B cell (primary cell): ENCODE measurements around the gene TIMM44. TPM values are rescaled to one million over a fixed set of nuclear protein-coding genes. Genes with fewer than 3 reads are reported as not detected.

Source experiments
- ATAC-seq: fragments of 200-7000 bp; cut with Tn5 transposase; one replicate; pipeline ENCODE4 v1.10.0; 2021; ENCODE audit warnings: low read depth, mild to moderate bottlenecking, moderate number of reproducible peaks, moderate library complexity
- CTCF ChIA-PET: fragments of 350-600 bp; sonication (Branson Sonifier 250); formaldehyde crosslinking; loops from one replicate; lab custom pipeline; 2021; ENCODE audit warnings: antibody characterized with exemption, inconsistent platforms; lab: Charles Lee
- POLR2A ChIA-PET: fragments of 350-600 bp; sonication (Branson Sonifier 250); formaldehyde crosslinking; loops from one replicate; lab custom pipeline; 2021; ENCODE audit warnings: antibody characterized with exemption; lab: Charles Lee
- DNase-seq: peaks from one replicate; pipeline ENCODE4 v3.0.0; 2013
- H2AFZ ChIP-seq: 2 replicates; pipeline ENCODE4 v1.6.1; 2012; ENCODE audit warnings: mild to moderate bottlenecking, low read depth, low read length; ENCODE audit not compliant: insufficient read depth, poor library complexity, severe bottlenecking
- H3K27ac ChIP-seq, 2 donors: 1 replicate in 1 of 2; 2 replicates in 1 of 2; pipeline ENCODE4 v1.5.1; 2012 to 2013; ENCODE audit warnings: low read length in 2 of 2, mild to moderate bottlenecking in 2 of 2, moderate library complexity in 1 of 2
- H3K27me3 ChIP-seq, 4 experiments: fragments of 200-600 bp in 1 of 4; sonication (generic) in 1 of 4; replicated peaks in 1 of 4; 1 replicate in 2 of 4; 2 replicates in 2 of 4; pipeline versions ENCODE4 v1.6.1 to v1.7.0; 2013 to 2016; ENCODE audit warnings: low read length in 3 of 4, mild to moderate bottlenecking in 2 of 4, mixed read lengths in 1 of 4, moderate library complexity in 1 of 4; ENCODE audit not compliant: insufficient read depth in 4 of 4, control insufficient read depth in 3 of 4; ENCODE audit errors: control extremely low read depth in 1 of 4
- H3K36me3 ChIP-seq, 2 experiments: replicated peaks in 1 of 2; 1 replicate in 1 of 2; 2 replicates in 1 of 2; pipeline versions ENCODE4 v1.6.1 to v1.7.1; 2013; ENCODE audit warnings: low read length in 1 of 2; ENCODE audit not compliant: insufficient read depth in 2 of 2, control insufficient read depth in 1 of 2; ENCODE audit errors: control extremely low read depth in 1 of 2, extremely low read depth in 1 of 2
- H3K4me1 ChIP-seq, 2 donors: fragments of 200-600 bp in 1 of 2; sonication (generic) in 1 of 2; 1 replicate in 1 of 2; 2 replicates in 1 of 2; pipeline versions ENCODE4 v1.5.1 to v1.6.1; 2013 to 2017; ENCODE audit warnings: low read length in 2 of 2; ENCODE audit not compliant: control insufficient read depth in 2 of 2, insufficient read depth in 2 of 2
- H3K4me2 ChIP-seq: replicated peaks from 2 replicates; pipeline ENCODE3; 2012; ENCODE audit warnings: mild to moderate bottlenecking, low read depth, low read length; ENCODE audit not compliant: poor library complexity, severe bottlenecking
- H3K4me3 ChIP-seq, 5 experiments: fragments of 200-600 bp in 1 of 5; sonication (generic) in 1 of 5; 1 replicate in 3 of 5; 2 replicates in 2 of 5; pipeline versions ENCODE4 v1.5.1 to v1.7.0; 2011 to 2016; ENCODE audit warnings: low read length in 4 of 5, mild to moderate bottlenecking in 4 of 5, low read depth in 2 of 5, control low read depth in 1 of 5, moderate library complexity in 1 of 5; ENCODE audit not compliant: insufficient read depth in 1 of 5; ENCODE audit errors: control extremely low read depth in 1 of 5, extremely low read depth in 1 of 5
- H3K79me2 ChIP-seq: fragments of 200-600 bp; sonication (generic); one replicate; pipeline ENCODE4 v1.6.0; 2016; ENCODE audit warnings: low read length; ENCODE audit not compliant: control insufficient read depth, insufficient read depth
- H3K9ac ChIP-seq: fragments of 200-600 bp; sonication (generic); 2 replicates; pipeline ENCODE4 v1.6.1; 2017; ENCODE audit warnings: mild to moderate bottlenecking, low read length, moderate library complexity
- H3K9me3 ChIP-seq, 3 donors: one replicate each; pipeline versions ENCODE4 v1.6.1 to v1.7.1; 2013; ENCODE audit warnings: low read length in 2 of 3; ENCODE audit not compliant: control insufficient read depth in 2 of 3, insufficient read depth in 1 of 3; ENCODE audit errors: control extremely low read depth in 1 of 3
- H4K20me1 ChIP-seq: 2 replicates; pipeline ENCODE4 v1.6.0; 2012; ENCODE audit warnings: mild to moderate bottlenecking, low read length; ENCODE audit not compliant: insufficient read depth, control insufficient read depth, poor library complexity, severe bottlenecking
- H3K27ac Mint-ChIP-seq: one replicate; pipeline ENCODE4 v1.8.0; 2021; ENCODE audit warnings: mixed read lengths
- H3K27me3 Mint-ChIP-seq: one replicate; pipeline ENCODE4 v1.8.0; 2021; ENCODE audit warnings: mixed read lengths
- H3K4me1 Mint-ChIP-seq: one replicate; pipeline ENCODE4 v1.8.0; 2021; ENCODE audit warnings: mixed read lengths
- H3K4me3 Mint-ChIP-seq: one replicate; pipeline ENCODE4 v1.8.0; 2021; ENCODE audit warnings: mixed read lengths
- H3K9me3 Mint-ChIP-seq: one replicate; pipeline ENCODE4 v1.8.0; 2022; ENCODE audit warnings: mixed read lengths; ENCODE audit not compliant: insufficient read depth
- EZH2 ChIP-seq: IDR thresholded peaks from 2 replicates; pipeline ENCODE4 v1.6.1; 2012; ENCODE audit warnings: borderline replicate concordance, low read depth, mild to moderate bottlenecking, moderate library complexity, low read length; ENCODE audit not compliant: insufficient read depth, poor library complexity, severe bottlenecking
- WGBS: methylation state at CpG from one replicate; pipeline ENCODE4 v1.1.5; 2013; ENCODE audit warnings: missing lambda C conversion rate; ENCODE audit not compliant: insufficient coverage; 5-methylcytosine and 5-hydroxymethylcytosine counted together
- intact Hi-C: fragments of 100-400 bp; cut with micrococcal nuclease; formaldehyde crosslinking; loops from one replicate; pipeline ENCODE4 v1.10.0; 2022
- polyA plus RNA-seq: library from polyadenylated mRNA; depleted of rRNA; stranded (reverse); fragments of >200 nt; gene quantifications from 2 replicates; pipeline ENCODE4 v1.2.3, GENCODE V29; 2012
- total RNA-seq, 2 donors: library from RNA; stranded (reverse); fragments of 120-200 nt in 1 of 2; gene quantifications; 1 replicate in 1 of 2; 2 replicates in 1 of 2; pipeline versions ENCODE4 v1.2.3 to v1.2.4, GENCODE V29; 2013 to 2022
- TF ChIP-seq, protein P1 (sequence below): fragments of 200-600 bp; IDR thresholded peaks from one replicate; pipeline ENCODE4 v1.8.0; 2022; ENCODE audit warnings: antibody characterized with exemption, mild to moderate bottlenecking

Gene TIMM44
- total and polyA plus RNA-seq, 2 donors (not counting 1 experiment from before 2014, with no cell fraction given), result 48.9 to 66.5 TPM

DNA sequence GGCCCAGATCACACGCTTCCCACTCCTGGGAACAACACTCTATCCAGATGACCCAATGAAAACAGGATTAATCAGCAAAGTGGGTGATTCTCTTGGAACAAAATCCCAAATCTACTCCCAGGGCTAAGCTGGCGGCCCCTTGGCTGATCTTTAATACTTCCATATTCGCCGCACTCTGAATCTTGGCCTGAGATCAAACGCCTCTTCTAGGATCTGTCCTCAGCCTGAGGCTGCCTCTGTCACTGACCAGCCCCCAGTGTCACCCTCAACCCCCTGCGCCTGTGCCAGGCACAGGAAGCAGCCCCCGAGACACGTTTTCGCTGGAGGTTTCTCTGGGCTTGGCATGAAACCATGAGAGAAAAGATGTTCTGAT is 15.1 kb downstream of the TIMM44 start:
- no peak overlapping the region for H3K4me3 Mint-ChIP-seq
- peaks cover 2 to 28% of the 10 kb centered on the region in 2 experiments for H3K36me3 ChIP-seq
- H3K4me2 ChIP-seq, result no peak overlapping the region
- no peak overlapping the region for H3K27ac Mint-ChIP-seq
- H3K9ac ChIP-seq, result no peak overlapping the region
- ATAC-seq (no peak), DNase-seq (no peak)
- ChIA-PET CTCF (interaction anchor here (0.9 to 1.8 kb wide), 6 partner anchors 7 to 273 kb away, joined by 3 to 9 read pairs (median 4); partner anchors contain the start of gene SNAPC2), POLR2A (interaction anchor here (1.7 to 2.2 kb wide), 2 partner anchors 8 to 15 kb away, joined by 7 to 16 read pairs; partner anchors contain the start of genes SNAPC2 and TIMM44)
- no peaks in the 10 kb centered on the region for H3K27me3 ChIP-seq
- H3K4me3 ChIP-seq, result no peak overlapping the region
- WGBS, result 100% methylated on average over 8 of the region's 9 CpGs
- H4K20me1 ChIP-seq, result peaks cover 19% of the 10 kb centered on the region
- no peaks in the 10 kb centered on the region for H3K9me3 Mint-ChIP-seq
- H3K4me1 ChIP-seq, result peaks cover 10 to 12% of the 10 kb centered on the region in 2 donors
- no peak overlapping the region for H3K27ac ChIP-seq
- H3K27me3 Mint-ChIP-seq, result no peaks in the 10 kb centered on the region
- TF ChIP-seq, protein P1, sequence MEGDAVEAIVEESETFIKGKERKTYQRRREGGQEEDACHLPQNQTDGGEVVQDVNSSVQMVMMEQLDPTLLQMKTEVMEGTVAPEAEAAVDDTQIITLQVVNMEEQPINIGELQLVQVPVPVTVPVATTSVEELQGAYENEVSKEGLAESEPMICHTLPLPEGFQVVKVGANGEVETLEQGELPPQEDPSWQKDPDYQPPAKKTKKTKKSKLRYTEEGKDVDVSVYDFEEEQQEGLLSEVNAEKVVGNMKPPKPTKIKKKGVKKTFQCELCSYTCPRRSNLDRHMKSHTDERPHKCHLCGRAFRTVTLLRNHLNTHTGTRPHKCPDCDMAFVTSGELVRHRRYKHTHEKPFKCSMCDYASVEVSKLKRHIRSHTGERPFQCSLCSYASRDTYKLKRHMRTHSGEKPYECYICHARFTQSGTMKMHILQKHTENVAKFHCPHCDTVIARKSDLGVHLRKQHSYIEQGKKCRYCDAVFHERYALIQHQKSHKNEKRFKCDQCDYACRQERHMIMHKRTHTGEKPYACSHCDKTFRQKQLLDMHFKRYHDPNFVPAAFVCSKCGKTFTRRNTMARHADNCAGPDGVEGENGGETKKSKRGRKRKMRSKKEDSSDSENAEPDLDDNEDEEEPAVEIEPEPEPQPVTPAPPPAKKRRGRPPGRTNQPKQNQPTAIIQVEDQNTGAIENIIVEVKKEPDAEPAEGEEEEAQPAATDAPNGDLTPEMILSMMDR, result no peak
- TF ChIP-seq EZH2, result no peak
- H2AFZ ChIP-seq, result no peak overlapping the region
- H3K9me3 ChIP-seq, result no peaks in the 10 kb centered on the region
- intact Hi-C loops, result no loop called here
- H3K79me2 ChIP-seq, result peaks cover 4% of the 10 kb centered on the region
- H3K4me1 Mint-ChIP-seq, result peaks cover 10% of the 10 kb centered on the region

DNA sequence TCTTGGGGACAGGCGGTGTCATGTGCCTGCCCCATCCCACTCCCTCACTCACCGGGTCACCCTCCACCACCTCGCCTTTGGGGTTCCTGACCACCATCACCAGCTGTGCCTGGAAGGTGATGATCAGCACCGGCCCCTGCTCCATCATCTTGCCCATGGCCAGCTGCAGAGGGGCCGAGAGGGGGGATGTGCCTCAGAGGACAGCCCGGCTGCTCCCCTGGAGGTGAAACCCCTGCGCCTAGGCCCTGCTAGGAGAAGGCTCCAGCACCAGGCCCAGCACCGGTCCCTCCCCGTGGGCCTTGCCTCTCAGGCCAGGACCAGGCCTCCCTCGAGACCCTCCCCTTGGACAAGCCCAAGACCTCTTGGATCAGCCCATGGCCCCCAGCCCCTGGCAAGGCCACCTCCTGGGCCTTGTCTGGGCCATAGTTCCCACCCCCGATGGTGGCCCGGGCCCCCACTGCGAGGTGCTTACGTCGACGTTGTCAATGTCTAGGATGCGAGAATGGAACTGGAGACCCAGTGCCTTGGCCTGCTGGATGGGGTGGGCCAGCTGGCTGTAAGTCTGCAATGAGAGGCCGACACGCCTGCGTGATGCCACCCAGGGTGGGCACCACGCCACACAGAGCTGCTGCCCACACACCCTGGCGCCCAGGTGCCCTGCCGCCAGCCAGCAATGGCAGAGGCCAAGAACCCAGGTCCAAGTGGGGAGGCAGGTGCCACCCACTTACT is 15.7 kb downstream of the TIMM44 start:
- Histone ChIP-seq H4K20me1 (peaks cover 24% of the 10 kb centered on the region), H3K4me2 (no peak overlapping the region), H3K9ac (no peak overlapping the region), H3K4me3 (no peak overlapping the region), H3K4me1 (peaks cover 10 to 12% of the 10 kb centered on the region in 2 donors), H3K79me2 (peaks cover 5% of the 10 kb centered on the region), H3K9me3 (no peaks in the 10 kb centered on the region), H3K27me3 (no peaks in the 10 kb centered on the region), H3K36me3 (peaks cover 2 to 28% of the 10 kb centered on the region in 2 experiments), H3K27ac (no peak overlapping the region), H2AFZ (no peak overlapping the region)
- Mint-ChIP-seq H3K27me3 (no peaks in the 10 kb centered on the region), H3K4me3 (peak overlapping the region; percentile 34), H3K9me3 (no peaks in the 10 kb centered on the region), H3K4me1 (peaks cover 15% of the 10 kb centered on the region), H3K27ac (no peak overlapping the region)
- 95% methylated on average over 23 of the region's 23 CpGs for WGBS
- ATAC-seq, result no peak
- intact Hi-C loops, result no loop called here
- CTCF ChIA-PET, result interaction anchor here (1.2 to 1.8 kb wide), 5 partner anchors 10 to 272 kb away, joined by 3 to 9 read pairs (median 3); no protein-coding TSS in a partner anchor
- POLR2A ChIA-PET, result interaction anchor here (0.6 to 1.0 kb wide), 2 partner anchors 62 to 462 kb away, joined by 3 read pairs; partner anchors contain the start of gene RAB11B
- DNase-seq, result no peak
- TF ChIP-seq, protein P1, result no peak
- TF ChIP-seq EZH2, result no peak
